ENCODE data around the gene PTPRN2.

PTPRN2 gene

DNA sequence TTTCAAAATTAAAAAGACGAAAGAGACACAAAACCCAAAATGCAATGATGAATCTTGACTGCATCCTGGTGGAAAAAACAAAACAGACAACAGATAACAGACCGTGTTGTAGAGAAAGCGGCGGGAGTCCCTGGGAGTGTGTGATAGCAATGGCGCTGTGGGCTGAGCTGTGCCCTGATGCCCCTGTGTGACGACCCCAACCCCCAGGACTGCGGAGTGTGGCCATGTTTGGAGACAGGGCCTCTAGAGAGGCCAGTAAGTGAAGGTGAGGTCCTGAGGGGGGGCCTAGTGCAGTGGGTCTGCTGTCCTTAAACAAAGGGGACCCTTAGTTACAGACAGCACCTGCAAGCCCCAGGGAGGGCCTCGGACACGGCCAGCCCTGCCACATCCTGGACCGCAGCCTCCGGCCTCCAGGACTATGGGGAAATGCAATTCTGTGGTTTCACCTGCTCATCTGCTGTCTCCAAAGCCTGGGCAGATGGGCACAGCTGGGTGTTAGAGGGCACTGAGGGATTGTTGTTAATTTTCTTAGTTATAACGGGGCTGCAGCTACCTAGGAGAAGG lies 973.1 kb downstream of the PTPRN2 start:
- no peak for DNase-seq (ENCODE audit: low read depth)
- TF ChIP-seq CTCF (IDR thresholded peaks at IDR 0.05; ENCODE audit: control insufficient read depth, extremely low read depth, insufficient read depth): no peak
- H3K4me3 ChIP-seq (ENCODE audit: low read depth, low read length): no peak overlapping the region

GRCh38 chr7:157613575-157614322 lies 973.9 kb downstream of the PTPRN2 start:
- no peak for TF ChIP-seq CTCF (IDR thresholded peaks at IDR 0.05; ENCODE audit: control insufficient read depth, extremely low read depth, insufficient read depth)
- DNase-seq (ENCODE audit: low read depth): no peak
- no peak overlapping the region for H3K4me3 ChIP-seq (ENCODE audit: low read depth, low read length)

DNA sequence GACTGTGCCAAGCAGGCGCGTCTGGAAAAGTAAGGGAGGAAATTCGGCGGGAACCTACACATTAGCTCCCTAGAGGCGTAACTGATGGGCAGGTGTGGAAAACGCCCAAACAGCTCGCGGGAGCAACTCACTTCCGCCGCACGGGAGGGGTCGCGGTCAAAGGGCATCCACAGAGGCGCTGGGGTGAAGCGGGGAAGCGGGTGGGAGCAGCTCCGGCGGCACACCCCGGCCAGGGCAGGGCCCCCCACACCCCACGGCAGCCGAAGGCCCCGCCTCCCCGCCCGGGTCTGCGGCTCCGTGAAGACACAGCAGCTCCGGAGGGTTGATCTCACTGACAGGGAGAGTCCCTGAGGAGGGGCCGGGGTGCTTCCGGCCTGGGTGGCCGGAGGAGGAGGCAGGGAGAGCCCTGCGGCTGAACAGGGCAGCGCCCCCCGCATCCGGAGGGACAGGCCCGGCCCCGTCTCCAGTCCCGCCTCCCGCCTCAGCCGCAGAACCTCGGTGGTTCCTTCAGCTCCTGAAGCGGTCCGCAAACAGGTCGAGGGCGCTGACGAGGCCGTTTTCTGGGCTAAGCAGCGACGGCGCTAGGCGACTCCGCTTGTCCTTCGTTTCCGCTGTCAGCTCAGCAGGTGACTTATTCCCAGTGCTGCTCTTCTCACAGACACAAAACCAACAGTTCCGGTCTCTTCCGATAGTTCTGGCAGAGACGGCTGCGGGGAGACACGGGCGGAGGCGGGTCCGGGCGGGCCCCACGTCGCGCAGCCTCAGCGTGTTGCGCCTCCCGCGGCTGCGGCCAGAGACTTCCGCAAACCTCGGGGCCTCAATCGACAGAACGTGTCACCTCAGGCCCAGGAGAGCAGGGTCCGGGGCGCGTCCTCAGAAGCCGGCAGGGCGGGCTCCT lies 974.7 kb downstream of the PTPRN2 start:
- TF ChIP-seq CTCF (IDR thresholded peaks at IDR 0.05; ENCODE audit: control insufficient read depth, extremely low read depth, insufficient read depth): no peak
- no peak overlapping the region for H3K4me3 ChIP-seq (ENCODE audit: low read depth, low read length)
- DNase-seq (ENCODE audit: low read depth): no peak

DNA sequence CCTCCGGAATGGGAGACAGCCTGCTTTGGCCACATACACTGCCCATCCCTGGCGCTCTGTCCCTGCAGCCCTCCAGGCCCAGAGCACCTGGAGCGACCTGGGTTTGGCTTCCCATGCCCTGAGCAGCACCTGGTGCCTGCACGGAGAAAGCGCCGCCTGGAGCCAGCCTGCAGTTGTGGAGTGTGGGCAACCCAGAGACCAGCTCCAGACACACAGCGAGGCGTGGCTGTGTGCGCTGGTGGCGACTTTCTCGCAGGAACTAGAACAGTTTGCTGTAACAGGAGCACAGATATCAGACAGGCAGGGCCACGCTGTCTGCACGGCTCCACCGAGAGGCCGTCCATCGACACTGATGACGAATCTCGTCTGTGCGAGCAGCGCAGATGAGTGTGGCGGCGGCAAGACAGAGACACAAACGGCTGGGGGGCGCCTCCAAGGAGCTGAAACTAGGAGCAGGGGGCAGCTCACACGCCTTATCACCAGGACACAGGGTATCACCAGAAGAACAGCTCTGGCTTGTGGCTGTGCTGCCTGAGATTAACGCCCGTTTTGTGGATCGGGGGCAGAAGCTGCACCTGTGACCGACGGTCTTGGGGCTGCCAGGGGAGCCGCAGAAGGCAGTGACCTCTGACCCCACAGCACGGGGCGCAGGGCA lies 975.5 kb downstream of the PTPRN2 start:
- no peak overlapping the region for H3K4me3 ChIP-seq (ENCODE audit: low read depth, low read length)
- DNase-seq (ENCODE audit: low read depth): no peak
- no peak for TF ChIP-seq CTCF (IDR thresholded peaks at IDR 0.05; ENCODE audit: control insufficient read depth, extremely low read depth, insufficient read depth)

DNA sequence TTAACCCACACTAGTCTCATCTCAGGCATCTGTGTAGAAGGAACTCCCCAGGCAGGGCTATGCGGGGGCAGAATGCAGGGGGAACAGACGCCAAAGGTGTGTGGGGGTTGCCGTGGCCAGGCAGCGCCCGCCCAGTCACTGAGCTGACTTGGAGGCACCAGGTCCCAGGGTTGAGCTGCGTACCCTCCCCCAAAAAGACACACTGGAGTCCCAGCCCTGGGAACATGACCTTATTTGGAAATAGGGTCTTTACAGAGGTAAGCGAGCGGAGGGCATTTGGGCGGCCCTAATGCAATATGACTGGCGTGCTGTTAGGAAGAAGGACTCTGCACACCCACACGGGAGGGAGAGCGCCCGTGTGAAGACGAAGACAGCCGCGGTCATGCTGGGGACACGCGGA lies 976.3 kb downstream of the PTPRN2 start:
- no peak for DNase-seq (ENCODE audit: low read depth)
- no peak overlapping the region for H3K4me3 ChIP-seq (ENCODE audit: low read depth, low read length)
- no peak for TF ChIP-seq CTCF (IDR thresholded peaks at IDR 0.05; ENCODE audit: control insufficient read depth, extremely low read depth, insufficient read depth)

GRCh38 chr7:157610671-157611295 lies 976.8 kb downstream of the PTPRN2 start:
- no peak for DNase-seq (ENCODE audit: low read depth)
- TF ChIP-seq CTCF (IDR thresholded peaks at IDR 0.05; ENCODE audit: control insufficient read depth, extremely low read depth, insufficient read depth): no peak
- no peak overlapping the region for H3K4me3 ChIP-seq (ENCODE audit: low read depth, low read length)

Data from LNCaP clone FGC (cell line).